Ectodermal cell (in vitro differentiated cells): ENCODE data around the gene HOXB9.

Experiments
- H3K27ac ChIP-seq: 2 replicates; pipeline ENCODE4 v1.7.0; 2013; ENCODE audit warnings: mild to moderate bottlenecking, low read depth, low read length; ENCODE audit not compliant: insufficient read depth, poor library complexity, severe bottlenecking
- H3K27me3 ChIP-seq: 2 replicates; pipeline ENCODE4 v1.7.0; 2013; ENCODE audit warnings: mild to moderate bottlenecking, low read length; ENCODE audit not compliant: insufficient read depth, control insufficient read depth, poor library complexity, severe bottlenecking
- H3K36me3 ChIP-seq: one replicate; pipeline ENCODE4 v1.7.0; 2013; ENCODE audit warnings: low read length; ENCODE audit not compliant: control insufficient read depth, insufficient read depth
- H3K4me1 ChIP-seq: one replicate; pipeline ENCODE4 v1.7.0; 2013; ENCODE audit warnings: low read length; ENCODE audit not compliant: control insufficient read depth, insufficient read depth
- H3K4me3 ChIP-seq: 2 replicates; pipeline ENCODE4 v1.7.0; 2013; ENCODE audit warnings: low read depth, low read length, control low read depth; ENCODE audit not compliant: insufficient read depth
- H3K9me3 ChIP-seq: 2 replicates; pipeline ENCODE4 v1.7.0; 2013; ENCODE audit warnings: mild to moderate bottlenecking, low read length, moderate library complexity; ENCODE audit not compliant: control insufficient read depth
- WGBS, 2 experiments: methylation state at CpG; one replicate each; pipeline ENCODE4 v1.1.7; 2013; ENCODE audit warnings: missing lambda C conversion rate in 2 of 2; 5-methylcytosine and 5-hydroxymethylcytosine counted together

Gene HOXB9

GRCh38 chr17:48615963-48616716, 10.0 kb downstream of the HOXB9 start:
- Histone ChIP-seq H3K9me3 (no peaks in the 10 kb centered on the region), H3K4me1 (peaks cover 7% of the 10 kb centered on the region), H3K27me3 (peaks cover 100% of the 10 kb centered on the region), H3K27ac (no peak overlapping the region), H3K4me3 (no peak overlapping the region), H3K36me3 (no peaks in the 10 kb centered on the region)
- WGBS, 2 experiments, result 10 to 13% methylated on average over 17 of the region's 17 CpGs

GRCh38 chr17:48615047-48615962, 10.9 kb downstream of the HOXB9 start, which contains the start of gene HOXB8:
HOXB8 (minus strand) TSS chr17:48615292; CDS start chr17:48614704, 588 bp downstream.
- Histone ChIP-seq H3K4me3 (no peak within 1 kb of the TSS), H3K36me3 (no peaks in the 10 kb centered on the region), H3K27ac (no peak within 1 kb of the TSS), H3K9me3 (no peaks in the 10 kb centered on the region), H3K4me1 (peaks cover 11% of the 10 kb centered on the region), H3K27me3 (peaks cover 100% of the 10 kb centered on the region)
- 8 to 9% methylated on average over 36 to 39 of the region's 41 CpGs for WGBS, 2 experiments

GRCh38 chr17:48613862-48614694, 12.1 kb downstream of the HOXB9 start:
- H3K36me3 ChIP-seq, result no peaks in the 10 kb centered on the region
- H3K4me3 ChIP-seq, result no peak overlapping the region
- WGBS, 2 experiments, result 2 to 3% methylated on average over 54 of the region's 55 CpGs
- H3K27ac ChIP-seq, result no peak overlapping the region
- peaks cover 7% of the 10 kb centered on the region for H3K4me1 ChIP-seq
- H3K9me3 ChIP-seq, result no peaks in the 10 kb centered on the region
- peaks cover 100% of the 10 kb centered on the region for H3K27me3 ChIP-seq

GRCh38 chr17:48612854-48613691, 13.1 kb downstream of the HOXB9 start:
- WGBS, 2 experiments, result 1% methylated on average over 67 of the region's 67 CpGs
- H3K36me3 ChIP-seq, result no peaks in the 10 kb centered on the region
- no peak overlapping the region for H3K4me3 ChIP-seq
- H3K9me3 ChIP-seq, result no peaks in the 10 kb centered on the region
- H3K27me3 ChIP-seq, result peaks cover 100% of the 10 kb centered on the region
- no peak overlapping the region for H3K27ac ChIP-seq
- H3K4me1 ChIP-seq, result peaks cover 7% of the 10 kb centered on the region

GRCh38 chr17:48612456-48612853, 13.7 kb downstream of the HOXB9 start:
- WGBS, 2 experiments, result 1% methylated on average over 15 of the region's 15 CpGs
- Histone ChIP-seq H3K4me1 (peaks cover 7% of the 10 kb centered on the region), H3K9me3 (no peaks in the 10 kb centered on the region), H3K27me3 (peaks cover 100% of the 10 kb centered on the region), H3K36me3 (no peaks in the 10 kb centered on the region), H3K27ac (no peak overlapping the region), H3K4me3 (no peak overlapping the region)

- WGBS, 2 experiments, result 1 to 2% methylated on average over 36 of the region's 36 CpGs
- H3K9me3 ChIP-seq, result no peaks in the 10 kb centered on the region
- H3K36me3 ChIP-seq, result no peaks in the 10 kb centered on the region
- H3K27me3 ChIP-seq, result peaks cover 100% of the 10 kb centered on the region
- peaks cover 7% of the 10 kb centered on the region for H3K4me1 ChIP-seq
- H3K27ac ChIP-seq, result no peak overlapping the region
- no peak overlapping the region for H3K4me3 ChIP-seq
These were observed 14.3 kb downstream of the HOXB9 start for GRCh38 chr17:48611681-48612455.

- 7 to 10% methylated on average over 22 of the region's 22 CpGs for WGBS, 2 experiments
- H3K27me3 ChIP-seq, result peaks cover 100% of the 10 kb centered on the region
- no peak overlapping the region for H3K27ac ChIP-seq
- no peak overlapping the region for H3K4me3 ChIP-seq
- H3K9me3 ChIP-seq, result no peaks in the 10 kb centered on the region
- peaks cover 7% of the 10 kb centered on the region for H3K4me1 ChIP-seq
- no peaks in the 10 kb centered on the region for H3K36me3 ChIP-seq
These were observed 14.9 kb downstream of the HOXB9 start for GRCh38 chr17:48611213-48611612.

- 3 to 4% methylated on average over 78 to 79 of the region's 79 CpGs for WGBS, 2 experiments
- Histone ChIP-seq H3K36me3 (no peaks in the 10 kb centered on the region), H3K4me3 (no peak within 1 kb of the TSS), H3K9me3 (no peaks in the 10 kb centered on the region), H3K27ac (no peak within 1 kb of the TSS), H3K4me1 (peaks cover 7% of the 10 kb centered on the region), H3K27me3 (peaks cover 100% of the 10 kb centered on the region)
These were observed 15.6 kb downstream of the HOXB9 start, which contains the start of gene HOXB7 for GRCh38 chr17:48610282-48611211. HOXB7 (minus strand) TSS chr17:48611017; CDS start chr17:48610918, 99 bp downstream.
